Measurements from ENCODE around the gene SP140.
"Not testable (repeated sequence)": the region's sequence is repeated elsewhere in the genome, so short reads cannot be mapped to it uniquely, and the experiment has no call there.

SP140 gene

GRCh38 chr2:230289311-230289710 is 63.8 kb downstream of the SP140 start:
- not testable (repeated sequence) for DNase-seq (ENCODE audit: low read depth in 2 of 2)

- DNase-seq (ENCODE audit: low read depth in 2 of 2) = no peak
These were observed 69.7 kb downstream of the SP140 start for GRCh38 chr2:230295192-230295591.

- DNase-seq (ENCODE audit: low read depth in 2 of 2) = no peak
These were observed 71.4 kb downstream of the SP140 start for GRCh38 chr2:230296917-230297316.

GRCh38 chr2:230299618-230300017 is 74.1 kb downstream of the SP140 start:
- no peak for DNase-seq (ENCODE audit: low read depth in 2 of 2)

GRCh38 chr2:230305416-230306275 is 80.1 kb downstream of the SP140 start:
- DNase-seq (ENCODE audit: low read depth in 2 of 2) = no peak

GRCh38 chr2:230306474-230306873 is 80.9 kb downstream of the SP140 start:
- no peak for DNase-seq (ENCODE audit: low read depth in 2 of 2)

GRCh38 chr2:230307485-230307884 is 81.9 kb downstream of the SP140 start:
- no peak for DNase-seq (ENCODE audit: low read depth in 2 of 2)

GRCh38 chr2:230308402-230309000 is 83.0 kb downstream of the SP140 start:
- DNase-seq (ENCODE audit: low read depth in 2 of 2) = no peak

- not testable (repeated sequence) for DNase-seq (ENCODE audit: low read depth in 2 of 2)
These were observed 85.3 kb downstream of the SP140 start for GRCh38 chr2:230310792-230311191.

GRCh38 chr2:230311634-230312033 is 86.1 kb downstream of the SP140 start:
- not testable (repeated sequence) for DNase-seq (ENCODE audit: low read depth in 2 of 2)

GRCh38 chr2:230312638-230313037 is 87.1 kb downstream of the SP140 start:
- no peak for DNase-seq (ENCODE audit: low read depth in 2 of 2)

- no peak for DNase-seq (ENCODE audit: low read depth in 2 of 2)
These were observed 91.8 kb downstream of the SP140 start for GRCh38 chr2:230317366-230317765.

- no peak for DNase-seq (ENCODE audit: low read depth in 2 of 2)
These were observed 92.9 kb downstream of the SP140 start for GRCh38 chr2:230318190-230319121.

- peak; percentile 59 to 62 for DNase-seq (ENCODE audit: low read depth in 2 of 2)
These were observed 93.8 kb downstream of the SP140 start for GRCh38 chr2:230319211-230319862.

GRCh38 chr2:230321031-230321430 is 95.5 kb downstream of the SP140 start:
- no peak for DNase-seq (ENCODE audit: low read depth in 2 of 2)

GRCh38 chr2:230322561-230323384 is 97.2 kb downstream of the SP140 start:
- DNase-seq (ENCODE audit: low read depth in 2 of 2) = no peak

GRCh38 chr2:230323385-230324106 is 98.0 kb downstream of the SP140 start:
- no peak for DNase-seq (ENCODE audit: low read depth in 2 of 2)

GRCh38 chr2:230324503-230324902 is 99.0 kb downstream of the SP140 start:
- DNase-seq (ENCODE audit: low read depth in 2 of 2) = no peak

GRCh38 chr2:230325316-230326243 is 100.0 kb downstream of the SP140 start:
- DNase-seq (ENCODE audit: low read depth in 2 of 2) = no peak
